PFSK-1 (cell line): ENCODE data around the gene PCNX3.

Experiments used
- FOXP2 ChIP-seq: optimal IDR thresholded peaks from 2 replicates; pipeline ENCODE3; 2011; ENCODE audit warnings: borderline replicate concordance, control low read depth, inconsistent platforms; ENCODE audit not compliant: insufficient read depth; ENCODE audit errors: extremely low read length, extremely low read depth
- POLR2AphosphoS5 ChIP-seq: IDR thresholded peaks from 2 replicates; pipeline ENCODE4 v1.6.1; 2012; ENCODE audit warnings: low read depth, mild to moderate bottlenecking, control low read depth, low read length, moderate library complexity
- SIN3A ChIP-seq: IDR thresholded peaks from 2 replicates; pipeline ENCODE4 v1.6.1; 2012; ENCODE audit warnings: mild to moderate bottlenecking, low read length, moderate library complexity, borderline replicate concordance; ENCODE audit not compliant: insufficient read depth
- TAF1 ChIP-seq: IDR thresholded peaks from 2 replicates; pipeline ENCODE4 v1.6.1; 2012; ENCODE audit warnings: low read length, control low read depth, borderline replicate concordance; ENCODE audit not compliant: insufficient read depth
- TF ChIP-seq, protein P1 (sequence below), 2 experiments: IDR thresholded peaks; 2 replicates each; pipeline versions ENCODE4 v1.6.1 to v1.8.0; 2011 to 2012; ENCODE audit warnings: low read depth in 2 of 2, low read length in 2 of 2, control low read depth in 1 of 2, inconsistent platforms in 1 of 2, mild to moderate bottlenecking in 1 of 2, moderate library complexity in 1 of 2; ENCODE audit not compliant: insufficient read depth in 1 of 2

DNA sequence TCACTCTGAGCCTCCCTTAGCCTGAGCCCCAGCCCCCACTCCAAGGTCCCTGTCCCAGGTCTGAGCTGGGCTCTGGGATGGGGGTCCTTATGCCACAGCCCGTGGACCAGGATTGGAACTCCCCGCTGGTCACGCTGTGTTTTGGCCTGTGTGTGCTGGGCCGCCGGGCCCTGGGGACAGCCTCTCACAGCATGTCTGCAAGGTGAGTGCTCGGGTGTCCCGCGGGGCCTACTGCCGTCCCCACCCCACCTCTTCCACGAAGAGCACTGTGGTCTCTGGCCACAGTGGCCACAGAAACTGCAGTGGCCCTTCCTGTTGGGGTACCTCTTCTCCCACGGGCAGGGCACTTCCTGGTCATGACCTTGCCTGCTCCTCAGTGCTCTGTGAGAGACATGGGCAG, 18.9 kb downstream of the PCNX3 start:
- TF ChIP-seq POLR2AphosphoS5 = no peak
- TF ChIP-seq, protein P1, sequence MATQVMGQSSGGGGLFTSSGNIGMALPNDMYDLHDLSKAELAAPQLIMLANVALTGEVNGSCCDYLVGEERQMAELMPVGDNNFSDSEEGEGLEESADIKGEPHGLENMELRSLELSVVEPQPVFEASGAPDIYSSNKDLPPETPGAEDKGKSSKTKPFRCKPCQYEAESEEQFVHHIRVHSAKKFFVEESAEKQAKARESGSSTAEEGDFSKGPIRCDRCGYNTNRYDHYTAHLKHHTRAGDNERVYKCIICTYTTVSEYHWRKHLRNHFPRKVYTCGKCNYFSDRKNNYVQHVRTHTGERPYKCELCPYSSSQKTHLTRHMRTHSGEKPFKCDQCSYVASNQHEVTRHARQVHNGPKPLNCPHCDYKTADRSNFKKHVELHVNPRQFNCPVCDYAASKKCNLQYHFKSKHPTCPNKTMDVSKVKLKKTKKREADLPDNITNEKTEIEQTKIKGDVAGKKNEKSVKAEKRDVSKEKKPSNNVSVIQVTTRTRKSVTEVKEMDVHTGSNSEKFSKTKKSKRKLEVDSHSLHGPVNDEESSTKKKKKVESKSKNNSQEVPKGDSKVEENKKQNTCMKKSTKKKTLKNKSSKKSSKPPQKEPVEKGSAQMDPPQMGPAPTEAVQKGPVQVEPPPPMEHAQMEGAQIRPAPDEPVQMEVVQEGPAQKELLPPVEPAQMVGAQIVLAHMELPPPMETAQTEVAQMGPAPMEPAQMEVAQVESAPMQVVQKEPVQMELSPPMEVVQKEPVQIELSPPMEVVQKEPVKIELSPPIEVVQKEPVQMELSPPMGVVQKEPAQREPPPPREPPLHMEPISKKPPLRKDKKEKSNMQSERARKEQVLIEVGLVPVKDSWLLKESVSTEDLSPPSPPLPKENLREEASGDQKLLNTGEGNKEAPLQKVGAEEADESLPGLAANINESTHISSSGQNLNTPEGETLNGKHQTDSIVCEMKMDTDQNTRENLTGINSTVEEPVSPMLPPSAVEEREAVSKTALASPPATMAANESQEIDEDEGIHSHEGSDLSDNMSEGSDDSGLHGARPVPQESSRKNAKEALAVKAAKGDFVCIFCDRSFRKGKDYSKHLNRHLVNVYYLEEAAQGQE (IDR thresholded peaks at IDR 0.05; ENCODE audit: insufficient read depth in 1 of 2, low read depth in 2 of 2, low read length in 2 of 2) = no peak
- no peak for TF ChIP-seq TAF1
- TF ChIP-seq SIN3A = no peak
- TF ChIP-seq FOXP2 = no peak
